K562 (cell line): Measurements from ENCODE around the gene STX12. TPM values are rescaled to one million over a fixed set of nuclear protein-coding genes. Genes with fewer than 3 reads are reported as not detected.
A peak's percentile ranks its signal among the peaks of the same experiment; 100 is the strongest.

Experiments used
- CTBP1 ChIP-seq: fragments of 450-650 bp; IDR thresholded peaks from 2 replicates; pipeline ENCODE4 v1.6.1; 2016; ENCODE audit warnings: borderline replicate concordance
- IRF9 ChIP-seq: fragments of 450-650 bp; IDR thresholded peaks from 2 replicates; pipeline ENCODE4 v1.6.1; 2016; ENCODE audit warnings: missing biosample characterization, missing genetic modification characterization
- RFX7 ChIP-seq: fragments of 250-450 bp; sonication (Bioruptor Pico); IDR thresholded peaks from 2 replicates; pipeline ENCODE4 v1.5.1; 2021; ENCODE audit warnings: mild to moderate bottlenecking
- SMAD4 ChIP-seq: fragments of 250-450 bp; sonication (Bioruptor Pico); conservative IDR thresholded peaks from 2 replicates; pipeline ENCODE4 v1.8.0; 2021; ENCODE audit warnings: inconsistent platforms, mild to moderate bottlenecking, moderate library complexity
- SRF ChIP-seq, 2 experiments: fragments of 250-450, 450-650 bp in 1 of 2; sonication (Bioruptor Pico) in 1 of 2; sonication (generic) in 1 of 2; formaldehyde crosslinking; IDR thresholded peaks; 2 replicates each; pipeline versions ENCODE4 v1.5.0 to v1.5.1; 2020 to 2022; ENCODE audit warnings: mild to moderate bottlenecking in 1 of 2, missing genetic modification reagents in 1 of 2
- TOE1 ChIP-seq, 2 experiments: fragments of 450-650 bp in 1 of 2; sonication (generic) in 1 of 2; formaldehyde crosslinking in 1 of 2; IDR thresholded peaks; 2 replicates each; pipeline versions ENCODE4 v1.7.1 to v1.8.0; 2016 to 2022; ENCODE audit warnings: borderline replicate concordance in 2 of 2, mild to moderate bottlenecking in 2 of 2, antibody characterized with exemption in 1 of 2, inconsistent platforms in 1 of 2, low read depth in 1 of 2, missing genetic modification reagents in 1 of 2, moderate library complexity in 1 of 2
- XRCC5 ChIP-seq: fragments of 200-400 bp; formaldehyde crosslinking; IDR thresholded peaks from 2 replicates; pipeline ENCODE4 v1.6.1; 2017; ENCODE audit warnings: low read depth, mild to moderate bottlenecking, low read length
- ZBTB7A ChIP-seq: IDR thresholded peaks from 2 replicates; pipeline ENCODE4 v1.6.1; 2011; ENCODE audit warnings: low read depth, mild to moderate bottlenecking, low read length, moderate library complexity, borderline replicate concordance; ENCODE audit not compliant: control insufficient read depth
- ZNF197 ChIP-seq: fragments of 200-800 bp; sonication (Bioruptor generic); IDR thresholded peaks from 2 replicates; pipeline ENCODE4 v1.6.1; 2016; ENCODE audit warnings: low read depth, missing genetic modification characterization, missing compliant biosample characterization
- ZNF263 ChIP-seq: sonication (generic); formaldehyde crosslinking; IDR thresholded peaks from 2 replicates; pipeline ENCODE4 v1.8.0; 2022; ENCODE audit warnings: mild to moderate bottlenecking, missing genetic modification reagents, borderline replicate concordance
- ZNF282 ChIP-seq: sonication (generic); formaldehyde crosslinking; IDR thresholded peaks from 2 replicates; pipeline ENCODE4 v1.8.1; 2023; ENCODE audit warnings: missing genetic modification reagents
- ZNF778 ChIP-seq: fragments of 450-650 bp; formaldehyde crosslinking; IDR thresholded peaks from 2 replicates; pipeline ENCODE4 v1.4.0; 2020; ENCODE audit warnings: mild to moderate bottlenecking, moderate library complexity
- ZNF785 ChIP-seq: fragments of 250-450 bp; sonication (Bioruptor Pico); IDR thresholded peaks from 2 replicates; pipeline ENCODE4 v1.4.0; 2020; ENCODE audit warnings: mild to moderate bottlenecking
- polyA plus RNA-seq, 8 experiments: library from polyadenylated mRNA; depleted of rRNA in 4 of 8; stranded (reverse) in 5 of 8; unstranded in 3 of 8; fragments of >200 nt; fragmentation: Nextera tagmentation in 2 of 8; fragmentation: Illumina TruSeq in 1 of 8; extraction: Ambion mirVana in 2 of 8; extraction: Trizol in 1 of 8; gene quantifications; 2 replicates each; pipeline versions ENCODE4 v1.2.1 to v1.2.3, GENCODE V29; 2011 to 2014; ENCODE audit warnings: inconsistent platforms in 1 of 8, missing spikeins in 1 of 8
- total RNA-seq, 7 experiments: library from RNA; depleted of rRNA in 6 of 7; stranded (reverse); fragments of >200 nt in 6 of 7; fragmentation: Illumina TruSeq in 2 of 7; extraction: Trizol in 2 of 7; gene quantifications; 2 replicates each; pipeline versions ENCODE4 v1.2.1 to v1.2.3, GENCODE V29; 2011 to 2021; ENCODE audit warnings: low replicate concordance in 1 of 7
- TF ChIP-seq, protein P1 (sequence below): fragments of 200-800 bp; sonication (Bioruptor generic); IDR thresholded peaks from 2 replicates; pipeline ENCODE4 v1.6.1; 2017; ENCODE audit warnings: missing genetic modification characterization, missing compliant biosample characterization

Gene STX12
- total and polyA plus RNA-seq, 9 of the 15 experiments (the other 6 are each of a cell fraction or from before 2014, with no cell fraction given) = 16.9 to 31.3 (median 25.7) TPM

- TF ChIP-seq IRF9 (tag) (no peak), XRCC5 (no peak), ZNF263 (CRISPR knock-in tag) (peak; percentile 60; the same call in 1 of the 2 replicates), ZBTB7A (peak; percentile 51; the same call in 1 of the 2 replicates), ZNF282 (no peak), ZNF197 (CRISPR knock-in tag) (no peak), ZNF785 (no peak), CTBP1 (peak; percentile 82), RFX7 (CRISPR knock-in tag) (0 out of 2 replicates have a peak, but pooled peaks have one; percentile 15), TOE1 (IDR thresholded peaks at IDR 0.05; ENCODE audit: borderline replicate concordance) (peak; percentile 95), TOE1 (CRISPR knock-in tag; IDR thresholded peaks at IDR 0.05; ENCODE audit: borderline replicate concordance, low read depth) (no peak), SMAD4 (peak; percentile 33; the same call in 1 of the 2 replicates), SRF (CRISPR knock-in tag; IDR thresholded peaks at IDR 0.05) (peak in 1 of 2 experiments; percentile 30; a peak in 1 of 4 replicates), ZNF778 (CRISPR knock-in tag) (no peak)
- TF ChIP-seq, protein P1, sequence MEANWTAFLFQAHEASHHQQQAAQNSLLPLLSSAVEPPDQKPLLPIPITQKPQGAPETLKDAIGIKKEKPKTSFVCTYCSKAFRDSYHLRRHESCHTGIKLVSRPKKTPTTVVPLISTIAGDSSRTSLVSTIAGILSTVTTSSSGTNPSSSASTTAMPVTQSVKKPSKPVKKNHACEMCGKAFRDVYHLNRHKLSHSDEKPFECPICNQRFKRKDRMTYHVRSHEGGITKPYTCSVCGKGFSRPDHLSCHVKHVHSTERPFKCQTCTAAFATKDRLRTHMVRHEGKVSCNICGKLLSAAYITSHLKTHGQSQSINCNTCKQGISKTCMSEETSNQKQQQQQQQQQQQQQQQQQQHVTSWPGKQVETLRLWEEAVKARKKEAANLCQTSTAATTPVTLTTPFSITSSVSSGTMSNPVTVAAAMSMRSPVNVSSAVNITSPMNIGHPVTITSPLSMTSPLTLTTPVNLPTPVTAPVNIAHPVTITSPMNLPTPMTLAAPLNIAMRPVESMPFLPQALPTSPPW (CRISPR knock-in tag) = peak; percentile 1; the same call in 1 of the 2 replicates
- TF ChIP-seq, all 486 proteins: peak for 43
Measured at GRCh38 chr1:27868932-27869718, 96.1 kb downstream of the STX12 start (continued).
